ENCODE data around the gene M6PR.

DNA sequence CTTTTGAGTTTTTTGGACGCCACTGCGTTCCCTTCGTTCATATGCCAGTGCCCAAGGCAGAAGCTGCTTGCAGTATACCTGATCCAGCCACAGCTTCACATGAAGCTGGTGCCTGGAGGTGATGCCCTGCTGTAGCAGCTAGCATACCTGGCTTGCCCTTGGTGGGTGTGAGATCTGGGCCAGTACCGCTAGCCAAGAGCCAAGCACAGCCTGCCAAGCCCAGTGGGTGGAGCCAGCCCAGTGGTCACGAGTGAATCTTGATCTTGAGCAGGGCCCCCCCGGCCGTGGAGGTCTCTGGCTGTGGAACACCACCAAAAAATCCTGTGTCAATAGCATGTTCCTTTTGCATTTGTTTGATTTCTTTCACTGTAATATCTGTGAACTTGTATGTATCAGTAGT lies 7.3 kb upstream of the M6PR start:
- TF ChIP-seq, protein P1, sequence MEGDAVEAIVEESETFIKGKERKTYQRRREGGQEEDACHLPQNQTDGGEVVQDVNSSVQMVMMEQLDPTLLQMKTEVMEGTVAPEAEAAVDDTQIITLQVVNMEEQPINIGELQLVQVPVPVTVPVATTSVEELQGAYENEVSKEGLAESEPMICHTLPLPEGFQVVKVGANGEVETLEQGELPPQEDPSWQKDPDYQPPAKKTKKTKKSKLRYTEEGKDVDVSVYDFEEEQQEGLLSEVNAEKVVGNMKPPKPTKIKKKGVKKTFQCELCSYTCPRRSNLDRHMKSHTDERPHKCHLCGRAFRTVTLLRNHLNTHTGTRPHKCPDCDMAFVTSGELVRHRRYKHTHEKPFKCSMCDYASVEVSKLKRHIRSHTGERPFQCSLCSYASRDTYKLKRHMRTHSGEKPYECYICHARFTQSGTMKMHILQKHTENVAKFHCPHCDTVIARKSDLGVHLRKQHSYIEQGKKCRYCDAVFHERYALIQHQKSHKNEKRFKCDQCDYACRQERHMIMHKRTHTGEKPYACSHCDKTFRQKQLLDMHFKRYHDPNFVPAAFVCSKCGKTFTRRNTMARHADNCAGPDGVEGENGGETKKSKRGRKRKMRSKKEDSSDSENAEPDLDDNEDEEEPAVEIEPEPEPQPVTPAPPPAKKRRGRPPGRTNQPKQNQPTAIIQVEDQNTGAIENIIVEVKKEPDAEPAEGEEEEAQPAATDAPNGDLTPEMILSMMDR (IDR thresholded peaks at IDR 0.05), result no peak
- no peak for TF ChIP-seq ZFX (IDR thresholded peaks at IDR 0.05; ENCODE audit: borderline replicate concordance)

All from 22Rv1 (cell line).